Brain microvascular endothelial cell (primary cell): ENCODE results near the gene CDON.

Experiments
- DNase-seq: peaks from one replicate; pipeline ENCODE4 v3.0.0-alpha.2; 2020
- H3K27ac ChIP-seq: fragments of 250-450 bp; sonication (Bioruptor Pico); 2 replicates; pipeline ENCODE4 v1.5.1; 2020; ENCODE audit warnings: mild to moderate bottlenecking, moderate library complexity
- H3K27me3 ChIP-seq: fragments of 250-450 bp; sonication (Bioruptor Pico); replicated peaks from 2 replicates; pipeline ENCODE4 v1.5.1; 2020; ENCODE audit warnings: mild to moderate bottlenecking
- H3K36me3 ChIP-seq: fragments of 250-450 bp; sonication (Bioruptor Pico); replicated peaks from 2 replicates; pipeline ENCODE4 v1.5.1; 2020; ENCODE audit warnings: mild to moderate bottlenecking
- H3K4me3 ChIP-seq: 2 replicates; pipeline ENCODE4 v1.5.1; 2011; ENCODE audit warnings: low read depth, mild to moderate bottlenecking, control low read depth, low read length, moderate library complexity
- CTCF ChIP-seq: IDR thresholded peaks from 2 replicates; pipeline ENCODE4 v1.5.1; 2011; ENCODE audit warnings: low read depth, mild to moderate bottlenecking, moderate library complexity, low read length, control low read depth, inconsistent platforms; ENCODE audit errors: missing control alignments
- in situ Hi-C: cut with HindIII; loops from 2 replicates; pipeline ENCODE4 v1.10.0; 2017; ENCODE audit warnings: low sequenced_read_pairs, low pct_ligation_motif_present

Gene CDON

GRCh38 chr11:125979511-125979910 is 83.2 kb downstream of the CDON start:
- no peaks in the 10 kb centered on the region for H3K27me3 ChIP-seq
- no peaks in the 10 kb centered on the region for H3K36me3 ChIP-seq
- no peak overlapping the region for H3K27ac ChIP-seq
- DNase-seq = no peak
- no peak for TF ChIP-seq CTCF
- no peak overlapping the region for H3K4me3 ChIP-seq
- in situ Hi-C loops = no loop called here

GRCh38 chr11:125978778-125979407 is 83.8 kb downstream of the CDON start:
- Histone ChIP-seq H3K36me3 (no peaks in the 10 kb centered on the region), H3K27me3 (no peaks in the 10 kb centered on the region), H3K27ac (no peak overlapping the region), H3K4me3 (no peak overlapping the region)
- DNase-seq = no peak
- in situ Hi-C loops = no loop called here
- TF ChIP-seq CTCF = no peak

- DNase-seq = no peak
- TF ChIP-seq CTCF = no peak
- H3K27ac ChIP-seq = no peak overlapping the region
- in situ Hi-C loops = no loop called here
- H3K36me3 ChIP-seq = no peaks in the 10 kb centered on the region
- H3K4me3 ChIP-seq = no peak overlapping the region
- no peaks in the 10 kb centered on the region for H3K27me3 ChIP-seq
Observed at GRCh38 chr11:125978181-125978716, 84.4 kb downstream of the CDON start.

GRCh38 chr11:125977333-125977732 is 85.3 kb downstream of the CDON start:
- in situ Hi-C loops = no loop called here
- Histone ChIP-seq H3K4me3 (no peak overlapping the region), H3K36me3 (no peaks in the 10 kb centered on the region), H3K27me3 (no peaks in the 10 kb centered on the region), H3K27ac (no peak overlapping the region)
- DNase-seq = no peak
- no peak for TF ChIP-seq CTCF

- in situ Hi-C loops = no loop called here
- Histone ChIP-seq H3K4me3 (no peak overlapping the region), H3K27ac (no peak overlapping the region), H3K36me3 (no peaks in the 10 kb centered on the region), H3K27me3 (no peaks in the 10 kb centered on the region)
- DNase-seq = no peak
- TF ChIP-seq CTCF = no peak
Observed at GRCh38 chr11:125976156-125976555, 86.5 kb downstream of the CDON start.

- no peak overlapping the region for H3K27ac ChIP-seq
- no peak for DNase-seq
- no peak overlapping the region for H3K4me3 ChIP-seq
- in situ Hi-C loops = no loop called here
- no peak for TF ChIP-seq CTCF
- no peaks in the 10 kb centered on the region for H3K27me3 ChIP-seq
- no peaks in the 10 kb centered on the region for H3K36me3 ChIP-seq
Observed at GRCh38 chr11:125975634-125976033, 87.0 kb downstream of the CDON start.
